Mesendoderm (in vitro differentiated cells): ENCODE measurements around the gene ECHDC1. TPM values are rescaled to one million over a fixed set of nuclear protein-coding genes. Genes with fewer than 3 reads are reported as not detected.

Experiments
- DNase-seq: peaks from one replicate; pipeline ENCODE4 v3.0.0; 2013
- H2AK5ac ChIP-seq: 2 replicates; pipeline ENCODE4 v1.6.1; 2013; ENCODE audit warnings: low read length, inconsistent platforms
- H2BK120ac ChIP-seq: 2 replicates; pipeline ENCODE4 v1.6.1; 2013; ENCODE audit warnings: low read depth, mild to moderate bottlenecking, low read length, moderate library complexity, mixed read lengths
- H2BK15ac ChIP-seq: replicated peaks from 2 replicates; pipeline ENCODE4 v1.6.1; 2013; ENCODE audit warnings: low read depth, mild to moderate bottlenecking, moderate library complexity
- H2BK5ac ChIP-seq: 2 replicates; pipeline ENCODE4 v1.6.1; 2013; ENCODE audit warnings: low read length, inconsistent platforms
- H3K18ac ChIP-seq: 2 replicates; pipeline ENCODE4 v1.6.1; 2013; ENCODE audit warnings: mild to moderate bottlenecking, low read length, mixed read lengths
- H3K23ac ChIP-seq: one replicate; pipeline ENCODE4 v1.6.1; 2013; ENCODE audit warnings: low read length
- H3K27ac ChIP-seq: 2 replicates; pipeline ENCODE4 v1.5.1; 2013; ENCODE audit warnings: low read depth, mild to moderate bottlenecking, inconsistent platforms, low read length, moderate library complexity
- H3K27me3 ChIP-seq: 2 replicates; pipeline ENCODE4 v1.6.1; 2013; ENCODE audit warnings: low read length, control low read depth, mild to moderate bottlenecking, inconsistent platforms; ENCODE audit not compliant: insufficient read depth, poor library complexity
- H3K36me3 ChIP-seq: 2 replicates; pipeline ENCODE4 v1.6.1; 2013; ENCODE audit warnings: low read length, inconsistent platforms; ENCODE audit not compliant: control insufficient read depth, insufficient read depth
- H3K4ac ChIP-seq: one replicate; pipeline ENCODE4 v1.6.1; 2013; ENCODE audit warnings: low read depth, mild to moderate bottlenecking, low read length, moderate library complexity
- H3K4me1 ChIP-seq: 2 replicates; pipeline ENCODE4 v1.6.1; 2013; ENCODE audit warnings: low read depth, low read length, inconsistent platforms; ENCODE audit not compliant: control insufficient read depth
- H3K4me2 ChIP-seq: 2 replicates; pipeline ENCODE4 v1.6.1; 2013; ENCODE audit warnings: low read length
- H3K4me3 ChIP-seq: 2 replicates; pipeline ENCODE4 v1.5.1; 2013; ENCODE audit warnings: mild to moderate bottlenecking, low read length
- H3K56ac ChIP-seq: one replicate; pipeline ENCODE4 v1.6.1; 2013; ENCODE audit warnings: low read length
- H3K79me1 ChIP-seq: 2 replicates; pipeline ENCODE4 v1.6.1; 2013; ENCODE audit warnings: low read length, inconsistent platforms
- H3K79me2 ChIP-seq: 2 replicates; pipeline ENCODE4 v1.6.1; 2013; ENCODE audit warnings: mild to moderate bottlenecking, low read length; ENCODE audit not compliant: control insufficient read depth, insufficient read depth
- H3K9ac ChIP-seq: 2 replicates; pipeline ENCODE4 v1.6.1; 2013; ENCODE audit warnings: low read length, inconsistent platforms
- H4K5ac ChIP-seq: one replicate; pipeline ENCODE4 v1.6.1; 2013; ENCODE audit warnings: low read length
- H4K8ac ChIP-seq: one replicate; pipeline ENCODE4 v1.6.1; 2013; ENCODE audit warnings: low read depth, mild to moderate bottlenecking, control low read depth, low read length, moderate library complexity
- WGBS: extraction: QIAGEN DNeasy Blood & Tissue Kit; methylation state at CpG from one replicate; pipeline ENCODE4 v1.1.7; 2013; ENCODE audit warnings: low lambda C conversion rate, missing lambda C conversion rate; ENCODE audit not compliant: insufficient coverage; ENCODE audit errors: extremely low coverage; 5-methylcytosine and 5-hydroxymethylcytosine counted together
- polyA plus RNA-seq, 2 experiments: library from polyadenylated mRNA; stranded (reverse); fragments of 200-250 nt; gene quantifications; one replicate each; pipeline ENCODE4 v1.2.3, GENCODE V29; 2013

ECHDC1 gene, protein sequence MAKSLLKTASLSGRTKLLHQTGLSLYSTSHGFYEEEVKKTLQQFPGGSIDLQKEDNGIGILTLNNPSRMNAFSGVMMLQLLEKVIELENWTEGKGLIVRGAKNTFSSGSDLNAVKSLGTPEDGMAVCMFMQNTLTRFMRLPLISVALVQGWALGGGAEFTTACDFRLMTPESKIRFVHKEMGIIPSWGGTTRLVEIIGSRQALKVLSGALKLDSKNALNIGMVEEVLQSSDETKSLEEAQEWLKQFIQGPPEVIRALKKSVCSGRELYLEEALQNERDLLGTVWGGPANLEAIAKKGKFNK
- 73.5 TPM for polyA plus RNA-seq (2013, experiment 1 of 2)
- 72.7 TPM for polyA plus RNA-seq (2013, experiment 2 of 2)

- H4K5ac ChIP-seq: peak within 1 kb of the TSS; percentile 68
- H3K4me2 ChIP-seq: peak within 1 kb of the TSS; percentile 90
- peak within 1 kb of the TSS; percentile 91 for H2BK5ac ChIP-seq
- H2AK5ac ChIP-seq: peak within 1 kb of the TSS; percentile 56
- no CpG with 5 or more reads among the region's 75 CpGs for WGBS
- H3K79me1 ChIP-seq: peaks cover 4% of the 10 kb centered on the region
- H2BK120ac ChIP-seq: no peak within 1 kb of the TSS
- H3K18ac ChIP-seq: peak within 1 kb of the TSS; percentile 82
- H3K4ac ChIP-seq: peak within 1 kb of the TSS; percentile 49
- H3K27me3 ChIP-seq: no peaks in the 10 kb centered on the region
- H3K9ac ChIP-seq: peak within 1 kb of the TSS; percentile 86
- DNase-seq: peak; percentile 82
- peak within 1 kb of the TSS; percentile 97 for H3K23ac ChIP-seq
- peak within 1 kb of the TSS; percentile 86 for H4K8ac ChIP-seq
- peaks cover 4% of the 10 kb centered on the region for H3K4me1 ChIP-seq
- H2BK15ac ChIP-seq: no peak within 1 kb of the TSS
- H3K27ac ChIP-seq: peak within 1 kb of the TSS; percentile 91
- no peaks in the 10 kb centered on the region for H3K36me3 ChIP-seq
- peak within 1 kb of the TSS; percentile 87 for H3K4me3 ChIP-seq
- peak within 1 kb of the TSS; percentile 95 for H3K56ac ChIP-seq
- peaks cover 41% of the 10 kb centered on the region for H3K79me2 ChIP-seq
Measured at GRCh38 chr6:127342946-127343808, at the start of gene ECHDC1. Gene ECHDC1 (minus strand): TSS chr6:127343609. CDS start chr6:127331028, 12,581 bp downstream.

DNA sequence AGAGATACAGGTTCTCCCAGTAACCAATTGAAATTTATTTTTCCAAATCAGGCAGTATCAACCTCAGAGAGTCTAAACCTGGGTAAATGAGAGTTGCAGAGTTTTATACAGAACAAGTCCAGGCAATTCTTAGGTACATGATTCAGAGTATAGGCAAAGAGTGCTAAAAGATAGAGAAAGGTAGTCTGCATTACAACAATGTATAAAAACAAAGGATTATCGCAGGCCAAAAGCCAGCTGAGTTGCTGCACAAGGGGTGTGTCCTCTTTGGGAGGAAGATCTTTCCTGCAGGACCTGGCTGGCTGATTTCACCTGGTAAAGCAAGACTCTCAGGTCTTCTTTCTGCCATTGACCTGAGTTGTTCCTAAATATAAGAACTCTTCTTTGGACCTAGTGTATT is 48.9 kb upstream of the ECHDC1 start:
- Histone ChIP-seq H3K4me3 (no peak overlapping the region), H3K18ac (no peak overlapping the region), H3K56ac (no peak overlapping the region), H3K36me3 (no peaks in the 10 kb centered on the region), H3K23ac (no peak overlapping the region), H2AK5ac (no peak overlapping the region), H2BK15ac (no peak overlapping the region), H4K5ac (no peak overlapping the region), H3K4ac (no peak overlapping the region), H4K8ac (no peak overlapping the region), H2BK5ac (no peak overlapping the region), H3K79me1 (no peaks in the 10 kb centered on the region), H3K4me1 (no peaks in the 10 kb centered on the region), H2BK120ac (no peak overlapping the region), H3K4me2 (no peak overlapping the region), H3K9ac (no peak overlapping the region), H3K27me3 (no peaks in the 10 kb centered on the region), H3K27ac (no peak overlapping the region), H3K79me2 (no peaks in the 10 kb centered on the region)
- no CpG with 5 or more reads among the region's 1 CpG for WGBS
- no peak for DNase-seq

DNA sequence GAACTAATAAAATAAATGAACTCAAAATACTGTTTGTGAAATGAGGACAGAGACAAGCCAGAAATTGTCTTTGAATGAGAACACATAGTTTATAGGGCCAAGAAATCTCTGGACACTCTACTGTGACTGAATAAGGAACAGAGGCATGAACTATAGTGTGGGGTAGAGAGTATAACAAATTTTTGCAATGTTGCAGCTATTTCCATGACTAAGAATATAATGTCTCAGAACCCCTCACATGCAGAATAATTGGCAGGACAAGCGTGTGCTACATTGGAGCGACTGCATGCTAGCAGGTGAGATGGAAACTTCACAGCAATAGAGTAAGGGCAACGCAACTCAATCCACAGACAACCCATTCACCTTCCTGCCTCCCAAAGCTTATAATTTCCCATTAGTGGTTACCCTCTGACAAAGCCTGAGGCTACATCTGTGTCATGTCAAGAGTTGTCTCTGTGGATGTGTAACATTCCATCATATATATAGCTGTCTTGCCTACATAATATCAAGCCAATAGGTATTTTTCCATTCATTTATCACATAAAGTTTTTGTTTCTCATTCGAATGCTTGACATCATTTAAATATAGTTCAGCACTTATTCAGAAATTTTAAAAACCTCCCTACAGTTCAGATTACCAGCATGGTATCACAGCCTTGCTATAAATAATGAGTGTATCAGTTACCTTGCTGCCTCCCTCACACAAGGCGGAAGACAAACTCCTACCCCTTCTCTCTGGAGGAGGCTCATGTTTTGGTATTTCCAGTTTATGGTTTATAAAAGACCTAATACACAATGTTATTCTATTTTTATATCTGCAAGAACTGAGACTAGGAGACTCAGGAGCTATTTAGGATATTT is 47.9 kb upstream of the ECHDC1 start:
- no peak overlapping the region for H3K4me3 ChIP-seq
- no peak overlapping the region for H3K4ac ChIP-seq
- no peak overlapping the region for H2BK15ac ChIP-seq
- no peaks in the 10 kb centered on the region for H3K27me3 ChIP-seq
- H3K4me1 ChIP-seq: no peaks in the 10 kb centered on the region
- H3K56ac ChIP-seq: no peak overlapping the region
- no peak overlapping the region for H4K8ac ChIP-seq
- H3K23ac ChIP-seq: no peak overlapping the region
- no peaks in the 10 kb centered on the region for H3K36me3 ChIP-seq
- H3K18ac ChIP-seq: no peak overlapping the region
- DNase-seq: no peak
- H3K79me2 ChIP-seq: no peaks in the 10 kb centered on the region
- no peak overlapping the region for H2BK120ac ChIP-seq
- no peak overlapping the region for H2AK5ac ChIP-seq
- no peak overlapping the region for H3K27ac ChIP-seq
- WGBS: no CpG with 5 or more reads among the region's 5 CpGs
- H2BK5ac ChIP-seq: no peak overlapping the region
- no peak overlapping the region for H3K4me2 ChIP-seq
- H3K79me1 ChIP-seq: no peaks in the 10 kb centered on the region
- no peak overlapping the region for H3K9ac ChIP-seq
- no peak overlapping the region for H4K5ac ChIP-seq

DNA sequence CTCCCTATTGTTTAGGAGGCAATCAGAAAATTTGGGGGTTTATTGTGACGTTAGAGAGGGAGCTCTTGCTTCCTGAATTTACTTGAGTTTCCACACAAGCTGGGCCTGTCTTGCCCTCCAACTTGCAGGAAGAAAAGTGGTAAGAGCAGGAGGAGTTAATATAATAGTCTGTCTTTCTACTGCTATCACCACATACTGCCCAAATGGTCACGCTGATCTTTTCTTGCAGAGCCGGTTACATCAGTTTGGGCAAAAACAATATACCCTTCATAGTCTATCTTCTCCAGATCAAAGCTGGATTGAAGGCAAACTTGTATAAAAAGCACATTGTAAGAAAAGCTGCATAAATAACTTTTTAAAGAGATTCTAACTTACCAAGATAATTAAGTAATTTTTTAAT is 46.3 kb upstream of the ECHDC1 start:
- Histone ChIP-seq H2BK5ac (no peak overlapping the region), H3K4me3 (no peak overlapping the region), H4K5ac (no peak overlapping the region), H3K79me2 (no peaks in the 10 kb centered on the region), H2AK5ac (no peak overlapping the region), H3K4me2 (no peak overlapping the region), H3K4ac (no peak overlapping the region), H3K79me1 (no peaks in the 10 kb centered on the region), H3K18ac (no peak overlapping the region), H2BK15ac (no peak overlapping the region), H4K8ac (no peak overlapping the region), H3K56ac (no peak overlapping the region), H3K27me3 (no peaks in the 10 kb centered on the region), H3K9ac (no peak overlapping the region), H3K36me3 (no peaks in the 10 kb centered on the region), H3K27ac (no peak overlapping the region), H3K23ac (no peak overlapping the region), H2BK120ac (no peak overlapping the region), H3K4me1 (no peaks in the 10 kb centered on the region)
- WGBS: no CpG with 5 or more reads among the region's 3 CpGs
- no peak for DNase-seq

- Histone ChIP-seq H3K4me3 (no peak overlapping the region), H2AK5ac (no peak overlapping the region), H3K79me1 (no peaks in the 10 kb centered on the region), H3K4me2 (no peak overlapping the region), H2BK15ac (no peak overlapping the region), H4K5ac (no peak overlapping the region), H3K18ac (no peak overlapping the region), H3K56ac (no peak overlapping the region), H4K8ac (no peak overlapping the region), H3K9ac (no peak overlapping the region), H3K27ac (no peak overlapping the region), H3K4me1 (no peaks in the 10 kb centered on the region), H2BK120ac (no peak overlapping the region), H3K79me2 (no peaks in the 10 kb centered on the region), H3K23ac (no peak overlapping the region), H2BK5ac (no peak overlapping the region), H3K36me3 (no peaks in the 10 kb centered on the region), H3K4ac (no peak overlapping the region), H3K27me3 (no peaks in the 10 kb centered on the region)
- DNase-seq: no peak
- no CpG with 5 or more reads among the region's 3 CpGs for WGBS
Measured at GRCh38 chr6:127385668-127386430, 42.4 kb upstream of the ECHDC1 start.
